ENCODE data around the gene SGCE.

DNA sequence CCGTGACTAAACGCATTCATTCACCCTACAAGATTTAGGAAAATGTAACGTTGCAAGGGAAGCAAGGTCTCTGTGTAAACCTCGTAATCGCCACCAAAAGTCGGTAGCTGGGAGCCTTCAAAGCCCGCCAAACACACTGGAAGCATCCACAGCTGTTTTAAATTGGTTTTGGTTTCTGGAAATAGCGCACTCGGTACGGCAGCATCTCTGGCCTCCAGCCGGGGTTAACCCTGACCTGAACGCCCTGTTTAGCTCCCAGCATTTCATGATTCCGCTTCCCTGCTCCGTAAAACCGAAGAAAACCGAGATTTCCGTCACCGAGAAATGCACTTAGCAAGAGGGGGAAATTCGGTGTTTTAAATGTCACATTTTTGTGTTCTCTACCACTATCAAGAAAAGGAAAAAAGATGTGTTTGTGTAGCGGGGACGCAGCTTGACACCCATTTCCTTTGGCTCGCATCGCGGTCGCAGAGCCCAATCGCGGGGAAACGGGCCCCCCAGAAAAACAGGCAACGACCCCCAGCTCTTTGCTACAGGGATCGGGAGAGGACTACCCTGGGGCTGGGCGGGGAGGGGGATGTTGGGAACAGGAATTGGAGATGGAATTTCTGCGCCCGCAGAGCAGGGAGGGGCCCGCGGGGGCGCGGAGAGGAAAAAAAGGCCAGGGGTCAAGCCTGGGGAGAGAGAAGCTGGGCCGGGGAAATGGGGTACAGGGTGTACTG, 646 bp downstream of the SGCE start:
- TF ChIP-seq, protein P1, sequence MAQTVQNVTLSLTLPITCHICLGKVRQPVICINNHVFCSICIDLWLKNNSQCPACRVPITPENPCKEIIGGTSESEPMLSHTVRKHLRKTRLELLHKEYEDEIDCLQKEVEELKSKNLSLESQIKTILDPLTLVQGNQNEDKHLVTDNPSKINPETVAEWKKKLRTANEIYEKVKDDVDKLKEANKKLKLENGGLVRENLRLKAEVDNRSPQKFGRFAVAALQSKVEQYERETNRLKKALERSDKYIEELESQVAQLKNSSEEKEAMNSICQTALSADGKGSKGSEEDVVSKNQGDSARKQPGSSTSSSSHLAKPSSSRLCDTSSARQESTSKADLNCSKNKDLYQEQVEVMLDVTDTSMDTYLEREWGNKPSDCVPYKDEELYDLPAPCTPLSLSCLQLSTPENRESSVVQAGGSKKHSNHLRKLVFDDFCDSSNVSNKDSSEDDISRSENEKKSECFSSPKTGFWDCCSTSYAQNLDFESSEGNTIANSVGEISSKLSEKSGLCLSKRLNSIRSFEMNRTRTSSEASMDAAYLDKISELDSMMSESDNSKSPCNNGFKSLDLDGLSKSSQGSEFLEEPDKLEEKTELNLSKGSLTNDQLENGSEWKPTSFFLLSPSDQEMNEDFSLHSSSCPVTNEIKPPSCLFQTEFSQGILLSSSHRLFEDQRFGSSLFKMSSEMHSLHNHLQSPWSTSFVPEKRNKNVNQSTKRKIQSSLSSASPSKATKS (CRISPR knock-in tag; IDR thresholded peaks at IDR 0.05), result no peak
- no peak for TF ChIP-seq TAF1 (IDR thresholded peaks at IDR 0.05; ENCODE audit: control insufficient read depth, extremely low read depth, insufficient read depth, low read length, severe bottlenecking)
- TF ChIP-seq TCF3 (CRISPR knock-in tag; IDR thresholded peaks at IDR 0.05), result no peak
- TF ChIP-seq TAF7 (tag; IDR thresholded peaks at IDR 0.05), result no peak
- TF ChIP-seq ZNF24 (IDR thresholded peaks at IDR 0.05), result no peak
- no peak for TF ChIP-seq JUND (IDR thresholded peaks at IDR 0.05; ENCODE audit: borderline replicate concordance, low read depth, low read length)
- no peak for TF ChIP-seq JUND (tag; IDR thresholded peaks at IDR 0.05; ENCODE audit: borderline replicate concordance, low read depth, low read length)
- TF ChIP-seq, protein P2, sequence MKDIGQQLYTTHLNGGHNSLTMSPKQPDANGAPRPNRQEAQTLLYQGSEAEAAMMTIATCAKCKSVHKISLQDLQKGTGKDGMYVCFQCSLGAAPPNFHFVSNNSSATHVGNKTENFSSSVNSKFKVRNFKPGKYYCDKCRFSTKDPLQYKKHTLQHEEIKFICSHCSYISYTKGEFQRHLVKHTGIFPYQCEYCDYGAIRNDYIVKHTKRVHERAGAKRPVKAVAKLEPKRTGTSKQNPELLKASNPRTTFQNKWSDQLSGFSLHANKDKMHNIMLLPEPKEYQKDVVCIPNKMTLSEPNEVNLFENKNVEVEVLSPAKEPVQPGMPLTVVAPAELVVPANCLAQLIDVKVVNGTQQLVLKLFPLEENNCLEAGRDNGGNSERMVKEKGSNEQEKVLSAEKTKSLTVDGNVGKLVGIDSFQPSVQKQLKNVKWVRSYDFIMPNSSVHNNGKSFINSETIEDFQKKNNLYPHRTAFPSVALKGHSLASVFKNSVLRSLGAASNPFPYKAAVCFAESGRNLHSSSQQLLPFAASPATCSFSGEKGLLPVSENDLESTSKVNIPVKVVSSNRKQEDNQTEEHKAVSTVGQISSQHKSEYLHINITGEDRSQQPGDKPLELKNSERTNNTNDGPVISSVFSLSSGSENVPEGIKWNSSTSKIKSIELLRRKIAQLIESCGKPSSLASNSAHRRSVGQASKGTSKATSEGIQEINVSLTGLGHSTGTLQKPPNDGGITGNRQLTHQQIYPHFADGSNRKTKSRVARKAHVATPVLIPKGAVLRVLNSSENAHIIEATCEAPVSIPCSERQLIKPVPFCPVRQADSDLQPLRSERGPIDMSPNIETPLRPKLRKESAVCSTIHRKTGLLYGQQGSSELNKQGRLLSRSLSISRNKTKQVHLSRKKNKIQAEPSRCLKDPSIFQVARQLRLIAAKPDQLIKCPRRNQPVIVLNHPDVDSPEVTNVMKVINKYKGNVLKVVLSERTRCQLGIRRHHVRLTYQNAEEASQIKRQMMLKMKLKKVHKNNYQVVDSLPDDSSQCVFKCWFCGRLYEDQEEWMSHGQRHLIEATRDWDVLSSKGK (CRISPR knock-in tag; IDR thresholded peaks at IDR 0.05), result no peak
- TF ChIP-seq POLR2AphosphoS5 (IDR thresholded peaks at IDR 0.05; ENCODE audit: control insufficient read depth, insufficient read depth, low read depth, low read length), result no peak
- TF ChIP-seq, protein P3, sequence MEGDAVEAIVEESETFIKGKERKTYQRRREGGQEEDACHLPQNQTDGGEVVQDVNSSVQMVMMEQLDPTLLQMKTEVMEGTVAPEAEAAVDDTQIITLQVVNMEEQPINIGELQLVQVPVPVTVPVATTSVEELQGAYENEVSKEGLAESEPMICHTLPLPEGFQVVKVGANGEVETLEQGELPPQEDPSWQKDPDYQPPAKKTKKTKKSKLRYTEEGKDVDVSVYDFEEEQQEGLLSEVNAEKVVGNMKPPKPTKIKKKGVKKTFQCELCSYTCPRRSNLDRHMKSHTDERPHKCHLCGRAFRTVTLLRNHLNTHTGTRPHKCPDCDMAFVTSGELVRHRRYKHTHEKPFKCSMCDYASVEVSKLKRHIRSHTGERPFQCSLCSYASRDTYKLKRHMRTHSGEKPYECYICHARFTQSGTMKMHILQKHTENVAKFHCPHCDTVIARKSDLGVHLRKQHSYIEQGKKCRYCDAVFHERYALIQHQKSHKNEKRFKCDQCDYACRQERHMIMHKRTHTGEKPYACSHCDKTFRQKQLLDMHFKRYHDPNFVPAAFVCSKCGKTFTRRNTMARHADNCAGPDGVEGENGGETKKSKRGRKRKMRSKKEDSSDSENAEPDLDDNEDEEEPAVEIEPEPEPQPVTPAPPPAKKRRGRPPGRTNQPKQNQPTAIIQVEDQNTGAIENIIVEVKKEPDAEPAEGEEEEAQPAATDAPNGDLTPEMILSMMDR (IDR thresholded peaks at IDR 0.05 in 2 of 3, conservative IDR thresholded peaks at IDR 0.05 in 1 of 3; ENCODE audit: insufficient read depth in 2 of 3, low read depth in 1 of 3, low read length in 3 of 3), result no peak
